Measurements from ENCODE around the gene OSBPL10.

Gene OSBPL10

DNA sequence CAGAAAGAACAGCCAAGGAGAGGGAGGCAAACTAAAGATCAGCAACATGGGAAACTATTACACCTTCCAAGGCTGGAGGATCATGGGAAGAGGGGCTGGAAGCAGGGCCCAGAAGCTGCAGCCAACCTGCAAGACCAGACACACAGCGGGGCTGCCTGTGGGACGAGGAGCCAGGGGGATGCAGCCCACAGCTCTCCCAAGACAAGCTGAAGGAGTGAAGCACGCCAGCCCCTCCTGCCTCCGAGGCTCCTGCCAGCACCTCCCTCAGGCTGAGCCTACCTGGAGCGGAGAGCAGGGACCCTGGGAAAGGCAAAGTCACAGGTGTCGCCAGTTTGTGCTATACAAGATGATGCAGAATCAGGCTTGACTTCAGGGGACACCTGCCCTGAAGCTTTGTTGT is 133.3 kb downstream of the OSBPL10 start:
- DNase-seq: no peak

DNA sequence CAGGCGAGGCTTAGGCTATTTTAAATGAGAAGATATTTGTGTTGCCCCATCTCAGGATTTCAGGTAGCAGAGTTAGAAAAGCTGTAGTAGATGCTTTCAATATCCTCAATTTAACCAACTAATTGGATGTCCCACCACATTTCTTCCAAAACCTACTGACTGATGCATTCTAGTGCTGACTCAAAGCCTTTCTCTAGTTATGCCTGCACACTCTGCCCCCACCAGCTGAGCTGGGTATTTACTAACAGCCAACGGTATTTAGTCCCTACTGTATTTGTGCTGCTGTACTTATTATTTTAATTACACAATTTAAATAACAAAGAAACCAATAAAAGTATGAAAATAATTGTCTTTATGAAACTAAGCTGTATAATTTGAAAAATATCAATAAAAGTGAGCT is 139.5 kb downstream of the OSBPL10 start:
- no peak for DNase-seq

- DNase-seq: no peak
Measured at GRCh38 chr3:31840252-31840651, 140.8 kb downstream of the OSBPL10 start.

DNA sequence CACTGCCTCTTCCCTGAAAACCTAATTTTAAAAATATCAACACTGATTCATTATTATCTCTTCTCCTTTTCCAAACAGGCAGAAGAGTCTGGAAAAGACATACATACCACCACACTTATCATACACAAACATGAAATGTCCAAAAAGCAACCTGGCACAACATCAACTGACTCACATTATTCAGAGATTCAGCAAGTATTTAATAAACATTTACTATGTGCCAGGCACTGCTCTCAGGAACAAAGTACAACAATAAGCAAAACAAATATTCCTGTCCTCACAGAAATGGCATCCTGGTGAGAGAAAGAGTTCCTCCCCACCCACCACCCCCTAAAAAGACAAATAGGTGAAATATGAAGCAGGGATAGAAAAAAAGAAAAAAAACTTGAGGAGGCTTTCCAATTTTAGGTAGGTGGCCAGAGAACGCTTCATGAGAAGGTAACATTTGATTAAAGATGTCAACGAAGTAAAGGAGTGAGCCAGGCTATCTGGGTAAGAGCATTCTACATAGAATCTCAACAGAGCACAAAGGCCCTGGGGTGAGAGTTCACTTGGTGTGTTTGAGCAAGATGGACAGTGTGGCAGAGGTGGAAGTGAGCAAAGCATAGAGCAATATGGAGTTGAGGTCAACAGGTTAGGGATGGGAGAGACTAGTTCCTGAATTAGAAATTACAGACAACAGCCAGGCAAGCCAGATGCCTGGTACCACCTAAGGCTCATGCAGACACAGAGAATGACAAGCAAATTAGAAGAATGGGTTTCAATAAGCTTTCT is 141.7 kb downstream of the OSBPL10 start:
- DNase-seq: no peak

- no peak for DNase-seq
Measured at GRCh38 chr3:31836131-31837075, 144.7 kb downstream of the OSBPL10 start.

DNA sequence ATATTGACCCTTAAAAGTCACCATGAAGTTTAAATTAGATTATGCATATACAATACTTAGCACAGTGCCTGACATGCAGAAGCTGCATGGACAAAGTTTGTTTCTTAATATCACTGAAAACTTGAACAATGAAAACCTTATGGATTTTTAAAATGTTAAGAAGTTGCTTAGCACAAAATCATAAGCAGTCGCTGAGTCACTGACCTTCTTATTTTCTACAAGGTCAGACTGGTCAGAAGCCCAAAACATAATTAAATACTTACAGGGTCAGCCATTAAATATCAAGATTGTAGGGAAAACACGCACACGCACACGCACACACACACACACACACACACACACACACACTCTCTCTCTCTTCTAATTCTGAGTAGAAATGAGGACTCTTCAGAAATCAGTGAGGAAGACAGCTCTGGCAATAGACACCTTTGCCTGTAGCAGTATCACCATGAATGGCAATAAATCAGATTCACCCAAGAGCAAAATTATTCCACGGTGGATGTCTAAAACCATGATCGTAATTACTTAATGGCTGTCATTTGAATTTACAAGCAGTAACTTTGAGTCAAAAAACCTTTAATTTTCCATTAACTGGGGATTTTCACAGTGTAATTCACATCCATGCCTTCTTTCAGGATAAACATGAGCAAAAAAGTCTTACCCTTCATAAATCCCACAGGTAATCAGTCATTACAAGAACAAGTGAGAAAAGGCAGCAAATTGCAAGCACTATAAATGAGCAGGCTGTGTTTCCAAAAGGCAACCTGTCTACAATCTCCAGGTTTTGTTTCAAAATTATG is 147.5 kb downstream of the OSBPL10 start:
- DNase-seq: no peak

DNA sequence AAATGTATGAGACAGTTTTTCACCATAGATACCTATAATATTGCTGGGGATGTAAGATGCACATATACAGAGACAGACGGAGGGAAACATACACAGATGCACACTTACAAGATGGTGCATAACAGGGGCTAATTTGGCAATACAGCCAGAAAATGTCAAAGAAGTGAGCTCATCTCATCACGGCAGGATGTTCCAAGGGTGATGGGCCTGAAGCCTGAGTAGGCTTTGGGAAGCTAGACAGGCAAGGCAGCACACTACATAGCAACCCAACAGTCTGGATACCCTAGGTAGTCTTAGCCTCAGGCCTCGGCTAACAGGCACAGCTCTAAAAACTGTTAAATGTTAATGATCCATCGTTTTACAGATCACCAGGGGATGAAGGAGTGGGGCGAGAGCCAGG is 148.5 kb downstream of the OSBPL10 start:
- DNase-seq: no peak

DNA sequence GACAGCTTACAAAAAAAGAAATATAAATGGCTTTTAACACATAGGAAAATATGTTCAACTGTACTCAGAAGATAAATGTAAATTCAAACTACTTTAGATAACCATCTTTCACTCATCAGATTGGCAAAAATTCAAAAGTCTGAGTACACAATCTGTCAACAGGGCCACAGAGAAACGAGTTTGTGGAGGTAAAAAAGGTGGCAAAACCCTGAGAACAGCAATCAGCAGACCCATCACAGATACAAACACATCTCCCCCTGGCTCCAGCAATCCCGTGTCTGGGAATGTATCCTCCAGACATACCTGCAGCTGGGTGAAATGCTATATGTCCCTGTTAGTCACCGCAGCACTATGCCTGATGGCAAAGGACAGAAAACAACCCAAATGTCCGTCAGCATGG is 149.5 kb downstream of the OSBPL10 start:
- DNase-seq: peak in 2 of 6 experiments; percentile 3 to 16

DNA sequence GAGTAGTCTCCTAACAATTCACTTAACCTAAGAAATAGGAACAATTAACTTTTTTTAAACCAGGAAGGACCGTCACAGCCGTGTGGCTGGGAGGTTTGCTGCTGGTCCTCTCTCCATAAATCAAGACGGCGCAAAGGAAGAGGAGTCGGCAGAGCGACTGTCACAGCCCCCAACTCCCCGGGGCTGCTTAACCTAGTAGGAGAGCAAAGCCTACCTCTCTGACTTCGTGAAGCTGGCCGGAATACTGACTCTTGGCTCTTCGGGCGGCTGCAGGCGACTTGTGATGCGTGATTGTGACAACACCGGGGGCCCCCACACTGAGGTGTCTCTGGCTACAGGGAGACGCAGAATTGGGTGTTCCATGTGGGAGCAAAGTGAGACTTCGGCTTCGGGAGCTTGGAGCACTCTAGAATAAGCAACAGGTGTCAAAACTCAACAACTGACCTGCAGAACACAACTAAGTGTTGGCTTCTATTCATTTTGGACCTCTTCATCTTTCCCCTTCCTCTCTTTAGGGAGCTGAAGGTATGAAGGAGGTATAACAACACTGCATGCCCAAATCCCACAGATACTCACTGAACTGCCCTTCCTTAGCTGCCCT is 151.1 kb downstream of the OSBPL10 start:
- DNase-seq: no peak

DNA sequence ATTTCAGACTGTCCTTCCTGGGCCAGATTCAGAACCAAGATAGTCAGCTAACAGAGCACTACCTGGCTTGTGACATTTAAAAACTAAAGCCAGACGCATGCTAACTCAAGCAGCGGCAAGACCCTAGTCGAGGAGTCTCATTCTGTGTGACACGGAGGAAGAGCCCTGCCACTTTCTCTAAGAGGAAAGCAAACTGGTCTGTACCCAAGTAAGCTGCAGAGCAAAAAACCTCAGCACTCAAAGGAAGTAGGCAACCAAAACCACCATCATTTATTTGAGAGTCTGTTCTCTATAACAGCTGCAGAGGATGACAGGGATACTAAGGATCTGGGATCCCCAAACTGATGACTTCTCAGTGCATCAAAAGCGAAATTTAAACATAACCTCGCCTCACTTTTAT is 152.1 kb downstream of the OSBPL10 start:
- DNase-seq: peak in 2 of 6 experiments; percentile 19 to 41

- no peak for DNase-seq
Measured at GRCh38 chr3:31828007-31828406, 153.1 kb downstream of the OSBPL10 start.

- no peak for DNase-seq
Measured at GRCh38 chr3:31823184-31823583, 157.9 kb downstream of the OSBPL10 start.

GRCh38 chr3:31821118-31821517 is 159.9 kb downstream of the OSBPL10 start:
- DNase-seq: no peak

DNA sequence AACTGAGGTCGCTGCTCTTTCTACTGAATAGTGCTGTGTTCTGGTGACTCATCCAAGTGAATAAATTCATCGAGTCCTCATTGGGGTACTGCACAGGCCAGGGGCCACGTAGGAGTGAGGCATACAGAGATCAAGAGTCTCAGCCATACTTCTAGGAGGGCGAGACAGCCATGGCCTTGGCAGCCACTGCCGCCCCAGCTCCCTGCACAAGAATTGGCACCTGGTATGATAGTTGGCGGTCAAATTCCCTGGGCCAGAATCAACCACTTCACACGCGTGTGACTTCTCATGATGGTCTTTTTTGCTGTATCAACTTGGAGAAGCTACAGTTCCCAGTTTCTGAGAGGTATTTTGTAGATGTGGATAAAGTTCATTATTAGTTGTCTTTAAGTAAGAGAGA is 161.6 kb downstream of the OSBPL10 start:
- DNase-seq: no peak

GRCh38 chr3:31817411-31817966 is 163.6 kb downstream of the OSBPL10 start:
- DNase-seq: no peak

DNA sequence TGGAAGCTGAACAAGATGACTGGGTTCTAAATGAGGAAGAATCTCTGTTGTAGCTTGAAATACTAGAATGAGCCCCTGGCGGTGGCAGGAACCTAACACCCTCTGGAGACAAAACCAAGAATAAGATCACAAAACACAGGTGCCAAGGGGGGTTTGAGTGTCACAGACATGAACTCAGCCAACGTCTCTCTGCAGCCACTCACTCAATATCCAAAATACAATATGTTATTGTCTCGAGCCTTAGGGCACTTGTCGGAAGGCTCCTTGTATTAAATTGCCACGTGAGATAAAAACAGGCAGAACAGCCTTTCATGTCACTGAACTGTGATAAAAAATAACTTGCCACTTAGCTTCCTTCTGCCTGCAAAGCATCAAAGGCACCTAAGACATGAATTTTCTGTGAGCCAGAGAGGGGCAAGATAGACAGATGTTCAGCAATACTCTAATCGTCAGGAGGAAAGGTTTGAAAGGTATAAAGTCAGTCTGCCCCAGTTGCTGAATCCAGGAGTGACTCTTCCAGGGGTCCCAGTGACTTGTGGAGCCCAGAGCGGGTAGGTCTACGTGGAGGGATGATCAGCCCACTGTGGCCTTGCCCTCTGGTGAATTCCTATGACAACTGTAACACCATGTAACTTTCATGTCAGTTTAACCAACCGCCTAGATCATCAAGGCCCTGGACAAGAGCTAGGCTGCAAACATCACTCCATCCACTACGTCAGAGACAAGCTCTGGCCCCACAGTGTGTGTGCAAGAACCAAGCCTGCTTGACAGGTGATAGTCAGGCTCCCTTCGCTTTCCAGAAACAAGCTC is 165.2 kb downstream of the OSBPL10 start:
- peak in 2 of 6 experiments; percentile 51 to 75 for DNase-seq

GRCh38 chr3:31815006-31815405 is 166.1 kb downstream of the OSBPL10 start:
- DNase-seq: no peak

- no peak for DNase-seq
Measured at GRCh38 chr3:31813686-31814085, 167.4 kb downstream of the OSBPL10 start.

DNA sequence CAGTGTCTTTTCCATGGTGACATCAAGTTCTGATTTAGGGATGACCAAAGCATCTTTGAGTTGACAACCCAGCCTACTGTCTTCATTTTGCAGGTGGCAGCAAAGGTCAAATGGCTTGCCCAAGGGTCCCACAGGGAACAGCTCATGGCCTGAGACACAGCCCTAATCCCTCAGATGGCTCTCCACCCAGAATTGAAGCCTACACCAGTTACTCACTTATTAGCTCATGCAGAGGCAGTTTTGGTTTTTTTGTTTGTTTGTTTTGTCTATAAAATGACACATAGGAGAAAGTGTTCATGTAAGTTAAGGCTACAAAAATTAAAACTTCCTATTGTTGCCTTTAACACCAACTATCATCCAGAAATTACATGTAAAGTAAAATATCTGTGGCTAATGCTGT is 167.9 kb downstream of the OSBPL10 start:
- no peak for DNase-seq

DNA sequence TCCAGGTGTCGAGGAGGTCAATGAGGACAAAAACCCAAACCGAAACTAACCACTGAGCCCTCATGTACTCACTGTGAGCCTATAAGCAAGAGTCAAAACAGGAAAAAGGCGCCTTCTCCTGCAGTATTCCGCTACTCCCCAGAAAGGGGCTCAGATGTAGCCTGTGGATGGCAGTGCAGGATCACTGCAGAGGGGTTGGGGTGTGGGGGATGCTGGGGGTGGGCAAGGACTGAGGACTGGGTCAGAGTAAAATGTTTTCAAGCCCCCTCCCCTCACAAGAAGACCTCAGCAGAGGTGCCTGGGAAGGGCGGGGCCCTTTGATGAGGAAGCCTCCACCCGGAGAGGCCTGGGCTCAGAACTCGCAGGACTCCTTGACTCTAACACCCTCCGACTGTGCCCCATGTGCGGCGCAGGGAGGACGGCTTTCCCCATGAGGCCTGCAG is 170.1 kb downstream of the OSBPL10 start:
- no peak for DNase-seq

GRCh38 chr3:31808143-31808720 is 172.8 kb downstream of the OSBPL10 start:
- no peak for DNase-seq

Data from stimulated activated naive CD4-positive, alpha-beta T cell (primary cell).